Keratinocyte (primary cell): ENCODE results near the gene GATA3. TPM values are rescaled to one million over a fixed set of nuclear protein-coding genes. Genes with fewer than 3 reads are reported as not detected.

Experiments used
- DNase-seq: peaks from one replicate; pipeline ENCODE4 v3.0.0-alpha.2; 2011; ENCODE audit warnings: low read depth, missing footprints, low spot score
- FAIRE-seq: peaks from 2 replicates; lab custom pipeline; 2011; peaks lifted over from hg19 to GRCh38; lab: Jason Lieb, UNC
- H2AFZ ChIP-seq: 2 replicates; pipeline ENCODE4 v1.6.0; 2012; ENCODE audit warnings: low read length, control low read depth, inconsistent platforms; ENCODE audit not compliant: control insufficient read depth
- H3K27ac ChIP-seq: 2 replicates; pipeline ENCODE4 v1.5.1; 2011; ENCODE audit warnings: low read length; ENCODE audit not compliant: control insufficient read depth, insufficient read depth
- H3K27me3 ChIP-seq: 3 replicates; pipeline ENCODE4 v1.6.0; 2011; ENCODE audit warnings: low read length; ENCODE audit not compliant: control insufficient read depth, insufficient read depth; ENCODE audit errors: extremely low read depth
- H3K36me3 ChIP-seq, 2 experiments: 2 replicates in 1 of 2; 3 replicates in 1 of 2; pipeline ENCODE4 v1.5.1; 2011; ENCODE audit warnings: low read length in 2 of 2, mild to moderate bottlenecking in 1 of 2; ENCODE audit not compliant: control insufficient read depth in 2 of 2, insufficient read depth in 2 of 2; ENCODE audit errors: extremely low read depth in 1 of 2
- H3K4me1 ChIP-seq: 3 replicates; pipeline ENCODE4 v1.5.1; 2011; ENCODE audit warnings: low read length; ENCODE audit not compliant: control insufficient read depth, insufficient read depth; ENCODE audit errors: extremely low read depth
- H3K4me2 ChIP-seq: 3 replicates; pipeline ENCODE4 v1.6.0; 2011; ENCODE audit warnings: low read depth, low read length; ENCODE audit not compliant: control insufficient read depth, insufficient read depth; ENCODE audit errors: extremely low read depth
- H3K4me3 ChIP-seq, 3 experiments: fragments of 200-600 bp in 1 of 3; sonication (generic) in 1 of 3; 2 replicates in 2 of 3; 3 replicates in 1 of 3; pipeline ENCODE4 v1.5.1; 2011 to 2016; ENCODE audit warnings: low read length in 3 of 3, mild to moderate bottlenecking in 3 of 3, control low read depth in 2 of 3, inconsistent platforms in 1 of 3, low read depth in 1 of 3, mixed read lengths in 1 of 3, mixed run types in 1 of 3, moderate library complexity in 1 of 3; ENCODE audit not compliant: control insufficient read depth in 2 of 3, insufficient read depth in 2 of 3; ENCODE audit errors: extremely low read depth in 1 of 3
- H3K79me2 ChIP-seq: 2 replicates; pipeline ENCODE4 v1.6.0; 2012; ENCODE audit warnings: low read length; ENCODE audit not compliant: control insufficient read depth, insufficient read depth
- H3K9ac ChIP-seq: 3 replicates; pipeline ENCODE4 v1.6.0; 2011; ENCODE audit warnings: low read length; ENCODE audit not compliant: control insufficient read depth, insufficient read depth; ENCODE audit errors: extremely low read depth
- H3K9me1 ChIP-seq: 3 replicates; pipeline ENCODE4 v1.6.0; 2011; ENCODE audit warnings: low read length; ENCODE audit not compliant: control insufficient read depth, insufficient read depth; ENCODE audit errors: extremely low read depth
- H3K9me3 ChIP-seq: 2 replicates; pipeline ENCODE4 v1.5.1; 2012; ENCODE audit warnings: low read depth, low read length; ENCODE audit not compliant: control insufficient read depth
- H4K20me1 ChIP-seq: 3 replicates; pipeline ENCODE4 v1.6.0; 2011; ENCODE audit warnings: low read length; ENCODE audit not compliant: control insufficient read depth, insufficient read depth; ENCODE audit errors: extremely low read depth
- CTCF ChIP-seq, 3 experiments: IDR thresholded peaks in 1 of 3; conservative IDR thresholded peaks in 1 of 3; optimal IDR thresholded peaks in 1 of 3; 2 replicates in 2 of 3; 3 replicates in 1 of 3; pipeline versions ENCODE3 to v1.5.1; 2011; ENCODE audit warnings: low read length in 3 of 3, mild to moderate bottlenecking in 3 of 3, moderate library complexity in 2 of 3, control low read depth in 1 of 3, inconsistent platforms in 1 of 3; ENCODE audit not compliant: insufficient read depth in 2 of 3; ENCODE audit errors: extremely low read depth in 1 of 3
- EZH2 ChIP-seq: IDR thresholded peaks from one replicate; pipeline ENCODE4 v1.6.1; 2012; ENCODE audit warnings: inconsistent platforms, mild to moderate bottlenecking, low read length, moderate library complexity
- dilution Hi-C: fragments of 300-500 bp; cut with MboI; formaldehyde crosslinking; loops from one replicate; pipeline ENCODE4 v1.7.0; 2020; ENCODE audit warnings: low sequenced_read_pairs; ENCODE audit not compliant: extremely low pct_ligation_motif_present
- polyA plus RNA-seq, 5 experiments: library from polyadenylated mRNA; depleted of rRNA in 3 of 5; stranded (reverse) in 3 of 5; stranded (forward) in 1 of 5; unstranded in 1 of 5; fragments of >200 nt; gene quantifications; 1 replicate in 1 of 5; 2 replicates in 3 of 5; 3 replicates in 1 of 5; pipeline versions ENCODE4 v1.2.1 to v1.2.3, GENCODE V29; 2011 to 2012; ENCODE audit warnings: missing spikeins in 2 of 5, low read depth in 1 of 5, low replicate concordance in 1 of 5

Gene GATA3
- polyA plus RNA-seq, 1 donor (not counting 4 experiments of a cell fraction or from before 2014, with no cell fraction given): 4.0 TPM

GRCh38 chr10:8009031-8009430 is 45.5 kb upstream of the GATA3 start:
- TF ChIP-seq EZH2 (no peak), CTCF (optimal IDR thresholded peaks at IDR 0.05 in 1 of 3, IDR thresholded peaks at IDR 0.05 in 1 of 3, conservative IDR thresholded peaks at IDR 0.05 in 1 of 3; ENCODE audit: extremely low read depth in 1 of 3, insufficient read depth in 2 of 3, low read length in 3 of 3) (no peak)
- DNase-seq (no peak), FAIRE-seq (no peak)
- H3K9me1 ChIP-seq: no peaks in the 10 kb centered on the region
- H3K4me3 ChIP-seq: no peak overlapping the region
- H3K9ac ChIP-seq: no peak overlapping the region
- no peak overlapping the region for H2AFZ ChIP-seq
- H3K27ac ChIP-seq: no peak overlapping the region
- no peaks in the 10 kb centered on the region for H3K79me2 ChIP-seq
- H4K20me1 ChIP-seq: no peaks in the 10 kb centered on the region
- no peaks in the 10 kb centered on the region for H3K9me3 ChIP-seq
- no peak overlapping the region for H3K4me2 ChIP-seq
- H3K27me3 ChIP-seq: no peaks in the 10 kb centered on the region
- dilution Hi-C loops: no loop called here
- H3K4me1 ChIP-seq: no peaks in the 10 kb centered on the region
- peaks cover 0 to 3% of the 10 kb centered on the region in 2 experiments for H3K36me3 ChIP-seq

- no peaks in the 10 kb centered on the region for H3K4me1 ChIP-seq
- H2AFZ ChIP-seq: no peak overlapping the region
- dilution Hi-C loops: no loop called here
- no peak for DNase-seq
- no peaks in the 10 kb centered on the region for H3K9me3 ChIP-seq
- TF ChIP-seq CTCF (optimal IDR thresholded peaks at IDR 0.05 in 1 of 3, IDR thresholded peaks at IDR 0.05 in 1 of 3, conservative IDR thresholded peaks at IDR 0.05 in 1 of 3; ENCODE audit: extremely low read depth in 1 of 3, insufficient read depth in 2 of 3, low read length in 3 of 3): no peak
- TF ChIP-seq EZH2: no peak
- no peaks in the 10 kb centered on the region for H3K9me1 ChIP-seq
- no peak overlapping the region for H3K4me2 ChIP-seq
- H3K27me3 ChIP-seq: no peaks in the 10 kb centered on the region
- H3K79me2 ChIP-seq: no peaks in the 10 kb centered on the region
- no peak overlapping the region for H3K27ac ChIP-seq
- no peaks in the 10 kb centered on the region for H4K20me1 ChIP-seq
- peaks cover 0 to 2% of the 10 kb centered on the region in 2 experiments for H3K36me3 ChIP-seq
- H3K4me3 ChIP-seq: no peak overlapping the region
- FAIRE-seq: no peak
- no peak overlapping the region for H3K9ac ChIP-seq
Measured at GRCh38 chr10:8013006-8013405, 41.5 kb upstream of the GATA3 start.
